Vagina (tissue), 2 donors: ENCODE data around the gene JAGN1. TPM values are rescaled to one million over a fixed set of nuclear protein-coding genes. Genes with fewer than 3 reads are reported as not detected.
"Not testable (repeated sequence)": the region's sequence is repeated elsewhere in the genome, so short reads cannot be mapped to it uniquely, and the experiment has no call there.

Experiments used
- DNase-seq, 2 donors: peaks; one replicate each; pipeline ENCODE4 v3.0.0-alpha.2; 2017; ENCODE audit errors: extremely low spot score in 2 of 2
- H3K27ac ChIP-seq: fragments of 200-600 bp; sonication (generic); one replicate; pipeline ENCODE4 v1.5.1; 2019
- H3K27me3 ChIP-seq: fragments of 200-600 bp; sonication (generic); one replicate; pipeline ENCODE4 v1.5.1; 2019
- H3K36me3 ChIP-seq, 2 donors: fragments of 200-600 bp; sonication (generic); one replicate each; pipeline ENCODE4 v1.5.1; 2017 to 2019
- H3K4me1 ChIP-seq: fragments of 200-600 bp; sonication (generic); one replicate; pipeline ENCODE4 v1.5.1; 2019
- H3K4me3 ChIP-seq, 2 donors: fragments of 200-600 bp; sonication (generic); 1 replicate in 1 of 2; 2 replicates in 1 of 2; pipeline ENCODE4 v1.5.1; 2016 to 2019
- H3K9me3 ChIP-seq: fragments of 200-600 bp; sonication (generic); one replicate; pipeline ENCODE4 v1.5.1; 2019
- CTCF ChIP-seq, 3 experiments: fragments of 450-650 bp in 2 of 3; fragments of 200-600 bp in 1 of 3; sonication (generic) in 1 of 3; IDR thresholded peaks; one replicate each; pipeline ENCODE4 v1.5.1; 2017 to 2019; ENCODE audit warnings: antibody characterized with exemption in 3 of 3, mild to moderate bottlenecking in 2 of 3, moderate library complexity in 2 of 3
- POLR2A ChIP-seq, 2 donors: fragments of 450-650 bp; IDR thresholded peaks; one replicate each; pipeline ENCODE4 v1.6.1; 2017; ENCODE audit warnings: antibody characterized with exemption in 2 of 2, mild to moderate bottlenecking in 2 of 2, moderate library complexity in 2 of 2
- POLR2AphosphoS5 ChIP-seq, 2 donors: sonication (generic); formaldehyde crosslinking; IDR thresholded peaks; one replicate each; pipeline ENCODE4 v1.9.0; 2017; ENCODE audit warnings: antibody characterized with exemption in 2 of 2, mild to moderate bottlenecking in 2 of 2, low read depth in 1 of 2; ENCODE audit not compliant: insufficient read depth in 1 of 2
- intact Hi-C: fragments of 100-400 bp; cut with DNase I; formaldehyde crosslinking; loops from one replicate; pipeline ENCODE4 v1.15.1; 2023
- total RNA-seq: library from RNA; depleted of rRNA; stranded (reverse); fragments of >200 nt; gene quantifications from one replicate; pipeline ENCODE4 v1.2.3, GENCODE V29; 2016

The JAGN1 gene
- total RNA-seq, 1 donor from 2014 or later: 32.7 TPM

GRCh38 chr3:9935966-9936510, 45.6 kb downstream of the JAGN1 start:
- peaks cover 43% of the 10 kb centered on the region for H3K4me1 ChIP-seq
- peaks cover 0 to 26% of the 10 kb centered on the region in 2 donors for H3K36me3 ChIP-seq
- no peak overlapping the region for H3K4me3 ChIP-seq
- DNase-seq: no peak
- no peak overlapping the region for H3K27ac ChIP-seq
- intact Hi-C loops: loop anchor here (10.0 kb wide), 1 partner anchor 131 kb away; no protein-coding TSS in a partner anchor
- TF ChIP-seq POLR2A (IDR thresholded peaks at IDR 0.05): no peak
- TF ChIP-seq POLR2AphosphoS5 (IDR thresholded peaks at IDR 0.05; ENCODE audit: insufficient read depth in 1 of 2, low read depth in 1 of 2): no peak
- no peak for TF ChIP-seq CTCF (IDR thresholded peaks at IDR 0.05)
- no peaks in the 10 kb centered on the region for H3K27me3 ChIP-seq
- H3K9me3 ChIP-seq: no peaks in the 10 kb centered on the region

- no peak for DNase-seq
- Histone ChIP-seq H3K27me3 (no peaks in the 10 kb centered on the region), H3K4me3 (no peak overlapping the region), H3K4me1 (peaks cover 32% of the 10 kb centered on the region), H3K36me3 (peaks cover 0 to 31% of the 10 kb centered on the region in 2 donors), H3K9me3 (no peaks in the 10 kb centered on the region), H3K27ac (no peak overlapping the region)
- intact Hi-C loops: loop anchor here (10.0 kb wide), 1 partner anchor 133 kb away; no protein-coding TSS in a partner anchor
- TF ChIP-seq POLR2A (IDR thresholded peaks at IDR 0.05): no peak
- no peak for TF ChIP-seq CTCF (IDR thresholded peaks at IDR 0.05)
- no peak for TF ChIP-seq POLR2AphosphoS5 (IDR thresholded peaks at IDR 0.05; ENCODE audit: insufficient read depth in 1 of 2, low read depth in 1 of 2)
These were observed 47.3 kb downstream of the JAGN1 start for GRCh38 chr3:9937486-9938238.

GRCh38 chr3:9938966-9939365, 48.6 kb downstream of the JAGN1 start:
- H3K27me3 ChIP-seq: no peaks in the 10 kb centered on the region
- peaks cover 26% of the 10 kb centered on the region for H3K4me1 ChIP-seq
- H3K27ac ChIP-seq: no peak overlapping the region
- H3K4me3 ChIP-seq: no peak overlapping the region
- no peaks in the 10 kb centered on the region for H3K9me3 ChIP-seq
- intact Hi-C loops: loop anchor here (10.0 kb wide), 1 partner anchor 134 kb away; no protein-coding TSS in a partner anchor
- no peak for DNase-seq
- H3K36me3 ChIP-seq: peaks cover 0 to 39% of the 10 kb centered on the region in 2 donors
- TF ChIP-seq POLR2A (IDR thresholded peaks at IDR 0.05) (no peak), POLR2AphosphoS5 (IDR thresholded peaks at IDR 0.05; ENCODE audit: insufficient read depth in 1 of 2, low read depth in 1 of 2) (no peak), CTCF (IDR thresholded peaks at IDR 0.05) (no peak)

- intact Hi-C loops: loop anchor here (10.0 kb wide), 1 partner anchor 135 kb away; no protein-coding TSS in a partner anchor
- H3K36me3 ChIP-seq: peaks cover 0 to 39% of the 10 kb centered on the region in 2 donors
- not testable (repeated sequence) for H3K27ac ChIP-seq
These were observed 49.5 kb downstream of the JAGN1 start for GRCh38 chr3:9939906-9940305.

GRCh38 chr3:9940746-9941145, 50.3 kb downstream of the JAGN1 start:
- Histone ChIP-seq H3K36me3 (peaks cover 0 to 39% of the 10 kb centered on the region in 2 donors), H3K4me1 (peaks cover 15% of the 10 kb centered on the region), H3K27ac (no peak overlapping the region), H3K4me3 (no peak overlapping the region), H3K9me3 (no peaks in the 10 kb centered on the region), H3K27me3 (no peaks in the 10 kb centered on the region)
- intact Hi-C loops: no loop called here
- no peak for DNase-seq
- no peak for TF ChIP-seq CTCF (IDR thresholded peaks at IDR 0.05)
- TF ChIP-seq POLR2AphosphoS5 (IDR thresholded peaks at IDR 0.05; ENCODE audit: insufficient read depth in 1 of 2, low read depth in 1 of 2): no peak
- no peak for TF ChIP-seq POLR2A (IDR thresholded peaks at IDR 0.05)

More at GRCh38 chr3:9939906-9940305, 49.5 kb downstream of the JAGN1 start:
- not testable (repeated sequence) for H3K9me3 ChIP-seq, H3K27me3 ChIP-seq, DNase-seq, H3K4me3 ChIP-seq
- peaks cover 18% of the 10 kb centered on the region for H3K4me1 ChIP-seq
